Activated CD8-positive, alpha-beta memory T cell treated with anti-CD3 and anti-CD28 coated beads for 36 hours (primary cell): ENCODE data around the gene GH2. TPM values are rescaled to one million over a fixed set of nuclear protein-coding genes. Genes with fewer than 3 reads are reported as not detected.

Experiments used
- CTCF ChIA-PET: fragments of 350-600 bp; sonication (Branson Sonifier 250); formaldehyde crosslinking; loops from one replicate; lab custom pipeline; 2021; ENCODE audit warnings: antibody characterized with exemption; lab: Charles Lee
- POLR2A ChIA-PET: fragments of 350-600 bp; sonication (Branson Sonifier 250); formaldehyde crosslinking; loops from one replicate; lab custom pipeline; 2021; ENCODE audit warnings: antibody characterized with exemption; lab: Charles Lee
- total RNA-seq, 2 experiments: library from RNA; stranded (reverse); gene quantifications; one replicate each; pipeline ENCODE4 v1.2.3, GENCODE V29; 2021

Gene GH2
- total RNA-seq, 2 experiments from 2014 or later = not detected

GRCh38 chr17:63834431-63835166 is 47.1 kb downstream of the GH2 start:
- POLR2A ChIA-PET = interaction anchor here (0.6 kb wide), 1 partner anchor 92 kb away, joined by 5 read pairs; no protein-coding TSS in a partner anchor
- CTCF ChIA-PET = interaction anchor here (0.8 to 1.9 kb wide), 4 partner anchors 14 to 192 kb away, joined by 3 to 7 read pairs (median 5); no protein-coding TSS in a partner anchor

GRCh38 chr17:63833741-63834373 is 47.9 kb downstream of the GH2 start:
- ChIA-PET CTCF (interaction anchor here (0.9 to 1.9 kb wide), 4 partner anchors 10 to 193 kb away, joined by 3 to 7 read pairs (median 4); no protein-coding TSS in a partner anchor), POLR2A (interaction anchor here (0.6 to 1.4 kb wide), 2 partner anchors 8 to 92 kb away, joined by 4 to 5 read pairs; no protein-coding TSS in a partner anchor)

DNA sequence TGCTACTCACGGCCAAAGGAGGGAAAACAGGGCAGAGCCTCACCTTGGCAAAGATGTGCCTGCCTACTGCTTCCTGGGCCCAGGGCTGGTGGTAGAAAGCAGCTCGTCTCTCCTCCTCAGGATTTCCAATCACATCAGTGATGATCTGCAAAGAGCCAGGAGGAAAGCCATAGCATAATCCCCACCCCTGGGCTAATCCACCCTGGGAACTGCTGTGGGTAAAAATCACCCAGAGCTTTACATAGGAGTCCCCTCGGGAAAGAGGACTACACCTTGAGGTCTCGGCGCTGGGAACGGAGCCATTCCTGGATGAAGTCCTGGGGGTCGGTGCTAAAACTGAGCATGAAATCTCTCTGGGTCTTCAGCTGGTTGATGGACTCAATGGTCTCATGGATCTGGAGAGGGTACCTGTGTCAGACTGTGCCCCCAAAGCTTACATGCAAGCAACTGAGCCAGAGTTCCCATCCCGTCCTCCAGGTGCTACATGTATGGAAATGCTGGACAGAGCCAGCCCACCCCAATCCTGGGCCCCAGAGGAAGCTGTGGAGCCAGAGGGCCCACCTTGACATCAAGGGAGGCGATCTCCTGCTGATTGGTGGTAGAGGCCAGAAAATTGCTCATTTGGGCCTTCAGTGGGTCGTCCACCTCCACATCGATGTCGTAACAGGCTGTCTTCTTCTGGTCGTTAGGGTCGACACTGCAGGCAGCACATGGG is 48.6 kb downstream of the GH2 start:
- POLR2A ChIA-PET = interaction anchor here (0.6 to 1.4 kb wide), 2 partner anchors 9 to 83 kb away, joined by 4 read pairs; no protein-coding TSS in a partner anchor
- CTCF ChIA-PET = interaction anchor here (0.8 to 1.3 kb wide), 4 partner anchors 8 to 23 kb away, joined by 3 to 4 read pairs (median 3); no protein-coding TSS in a partner anchor

DNA sequence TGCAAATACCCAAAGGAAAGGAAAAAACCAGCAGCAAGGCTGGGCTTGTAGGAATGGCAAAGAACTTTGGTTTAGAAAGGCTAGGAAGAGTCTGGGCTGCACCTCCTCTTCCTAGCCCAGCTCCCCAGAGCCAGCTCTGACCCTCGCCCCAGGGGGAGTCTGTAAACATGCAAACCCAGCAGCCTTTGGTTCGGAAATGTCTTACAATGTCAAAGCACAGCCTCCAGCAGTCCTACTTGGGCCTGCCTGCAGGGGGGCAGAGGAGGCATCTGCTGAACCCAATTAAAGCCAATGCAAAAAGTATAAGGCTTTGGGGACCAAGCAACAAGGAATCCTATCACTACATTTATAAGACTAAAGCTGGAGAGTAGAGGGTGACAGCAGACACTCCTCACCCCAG is 49.3 kb downstream of the GH2 start:
- POLR2A ChIA-PET = interaction anchor here (0.6 to 1.4 kb wide), 2 partner anchors 9 to 82 kb away, joined by 4 read pairs; no protein-coding TSS in a partner anchor
- CTCF ChIA-PET = interaction anchor here (0.8 to 1.2 kb wide), 2 partner anchors 9 to 16 kb away, joined by 3 read pairs; no protein-coding TSS in a partner anchor

DNA sequence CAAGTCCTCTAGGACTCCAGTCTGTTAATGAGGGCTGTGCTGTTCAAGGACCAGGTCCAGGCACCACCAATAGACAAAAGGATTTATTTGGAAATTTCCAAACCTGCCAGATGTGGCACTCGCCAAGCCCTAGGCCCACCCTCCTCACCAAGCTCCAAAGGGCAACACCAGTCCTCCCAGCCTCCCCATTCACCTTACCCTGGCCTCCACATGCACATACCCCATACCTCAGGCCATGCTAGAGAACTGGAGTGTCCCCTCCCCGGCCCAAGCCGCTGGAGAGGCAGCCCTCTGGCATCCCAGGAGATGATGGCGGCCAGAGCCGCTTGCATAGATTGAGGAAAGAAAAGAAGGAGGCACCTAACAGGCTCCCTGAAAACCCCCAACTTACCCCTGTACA is 49.7 kb downstream of the GH2 start:
- ChIA-PET CTCF (no interaction called here), POLR2A (interaction anchor here (0.8 kb wide), 1 partner anchor 8 kb away, joined by 3 read pairs; no protein-coding TSS in a partner anchor)

GRCh38 chr17:63831505-63831904 is 50.2 kb downstream of the GH2 start:
- CTCF ChIA-PET = interaction anchor here (1.1 kb wide), 2 partner anchors 9 to 17 kb away, joined by 3 read pairs; no protein-coding TSS in a partner anchor
- POLR2A ChIA-PET = interaction anchor here (0.8 to 2.1 kb wide), 3 partner anchors 9 to 14 kb away, joined by 3 to 6 read pairs (median 6); no protein-coding TSS in a partner anchor

GRCh38 chr17:63830904-63831491 is 50.7 kb downstream of the GH2 start:
- CTCF ChIA-PET = interaction anchor here (1.1 to 1.6 kb wide), 4 partner anchors 9 to 405 kb away, joined by 3 read pairs; no protein-coding TSS in a partner anchor
- POLR2A ChIA-PET = interaction anchor here (1.1 to 2.1 kb wide), 4 partner anchors 11 to 57 kb away, joined by 3 to 6 read pairs (median 4); partner anchors contain the start of genes CCDC47 and SMARCD2

GRCh38 chr17:63830278-63830677 is 51.5 kb downstream of the GH2 start:
- ChIA-PET POLR2A (interaction anchor here (1.1 to 2.1 kb wide), 5 partner anchors 10 to 57 kb away, joined by 3 to 6 read pairs (median 3); partner anchors contain the start of genes CCDC47 and SMARCD2), CTCF (interaction anchor here (1.1 to 1.6 kb wide), 4 partner anchors 8 to 405 kb away, joined by 3 read pairs; no protein-coding TSS in a partner anchor)

Other genes starting within 250 kb of the GH2 start
- 100 to 1,000 TPM; 180 to 188 TPM for gene LIMD2, start 181.8 kb downstream of the GH2 start, total RNA-seq
- gene STRADA, start 140.1 kb downstream of the GH2 start, total RNA-seq = 10 to 100 TPM; 47.5 to 48.2 TPM
- gene CCDC47, start 108.3 kb downstream of the GH2 start, total RNA-seq = 10 to 100 TPM; 98.4 to 98.9 TPM
- 100 to 1,000 TPM; 102 to 113 TPM for gene DDX42, start 107.8 kb downstream of the GH2 start, total RNA-seq
- gene PSMC5, start 54.5 kb downstream of the GH2 start, total RNA-seq = 100 to 1,000 TPM; 192 to 199 TPM
- gene FTSJ3, start 54.3 kb downstream of the GH2 start, total RNA-seq = 10 to 100 TPM; 95.2 to 96.8 TPM
- gene SMARCD2, start 39.3 kb downstream of the GH2 start, total RNA-seq = 10 to 100 TPM; 95.2 to 98.4 TPM
- not detected for gene CSH2, start 8.3 kb downstream of the GH2 start, total RNA-seq
- gene CSH1, start 14.6 kb upstream of the GH2 start, total RNA-seq = not detected
- not detected for gene CSHL1, start 29.3 kb upstream of the GH2 start, total RNA-seq
- gene GH1, start 36.9 kb upstream of the GH2 start, total RNA-seq = not detected
- gene CD79B, start 50.4 kb upstream of the GH2 start, total RNA-seq = 10 to 100 TPM; 23.4 to 23.9 TPM
- under 1 TPM; 0.11 to 0.27 TPM for gene SCN4A, start 91.0 kb upstream of the GH2 start, total RNA-seq
- gene PRR29, start 116.4 kb upstream of the GH2 start, total RNA-seq = under 1 TPM; 0.59 to 0.67 TPM
- gene ICAM2, start 138.7 kb upstream of the GH2 start, total RNA-seq = 10 to 100 TPM; 72.6 to 74.0 TPM
- 10 to 100 TPM; 15.9 to 18.5 TPM for gene ERN1, start 248.2 kb upstream of the GH2 start, total RNA-seq